Measurements from ENCODE around the gene GP1BB.

DNA sequence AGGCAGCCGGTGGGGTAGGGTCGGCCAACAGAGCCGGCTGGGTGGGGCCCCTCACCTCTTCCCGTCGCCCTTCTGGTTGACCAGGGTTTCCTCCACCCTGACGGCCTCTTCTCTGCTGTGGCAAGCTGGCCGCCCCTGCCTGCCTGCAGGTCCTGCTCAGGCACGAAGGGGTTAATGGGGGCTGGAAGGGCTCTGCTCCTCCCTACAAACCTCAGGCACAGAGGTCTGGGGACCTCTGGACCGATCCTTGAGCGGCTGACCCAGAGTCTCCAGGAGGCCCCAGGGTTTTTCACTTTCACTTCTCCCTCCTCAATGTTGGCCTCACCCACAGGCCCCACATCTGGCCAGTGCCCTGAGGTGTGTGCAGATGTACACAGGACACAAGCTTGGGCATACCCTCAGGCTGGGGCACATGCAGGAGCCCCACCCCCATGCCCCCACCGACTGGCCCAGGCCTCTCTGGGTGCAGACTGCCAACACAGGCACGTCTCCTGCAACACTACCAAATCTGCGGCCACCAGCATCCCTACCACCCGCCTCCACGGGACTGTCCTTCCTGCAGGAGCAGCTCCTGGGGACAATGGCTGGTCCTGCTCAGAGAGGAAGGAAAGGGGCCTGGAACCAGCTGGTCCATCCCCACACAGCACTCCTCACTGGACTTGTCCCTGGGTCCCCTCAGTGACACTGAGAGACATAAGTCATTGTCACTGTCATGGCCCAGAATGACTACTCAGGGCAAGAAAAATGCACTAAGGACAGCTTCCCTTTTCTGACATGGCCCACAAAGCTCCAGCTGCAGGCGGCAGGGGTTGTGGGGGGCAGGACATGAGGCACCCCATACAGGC lies 34.0 kb downstream of the GP1BB start:
- TF ChIP-seq, protein P1, sequence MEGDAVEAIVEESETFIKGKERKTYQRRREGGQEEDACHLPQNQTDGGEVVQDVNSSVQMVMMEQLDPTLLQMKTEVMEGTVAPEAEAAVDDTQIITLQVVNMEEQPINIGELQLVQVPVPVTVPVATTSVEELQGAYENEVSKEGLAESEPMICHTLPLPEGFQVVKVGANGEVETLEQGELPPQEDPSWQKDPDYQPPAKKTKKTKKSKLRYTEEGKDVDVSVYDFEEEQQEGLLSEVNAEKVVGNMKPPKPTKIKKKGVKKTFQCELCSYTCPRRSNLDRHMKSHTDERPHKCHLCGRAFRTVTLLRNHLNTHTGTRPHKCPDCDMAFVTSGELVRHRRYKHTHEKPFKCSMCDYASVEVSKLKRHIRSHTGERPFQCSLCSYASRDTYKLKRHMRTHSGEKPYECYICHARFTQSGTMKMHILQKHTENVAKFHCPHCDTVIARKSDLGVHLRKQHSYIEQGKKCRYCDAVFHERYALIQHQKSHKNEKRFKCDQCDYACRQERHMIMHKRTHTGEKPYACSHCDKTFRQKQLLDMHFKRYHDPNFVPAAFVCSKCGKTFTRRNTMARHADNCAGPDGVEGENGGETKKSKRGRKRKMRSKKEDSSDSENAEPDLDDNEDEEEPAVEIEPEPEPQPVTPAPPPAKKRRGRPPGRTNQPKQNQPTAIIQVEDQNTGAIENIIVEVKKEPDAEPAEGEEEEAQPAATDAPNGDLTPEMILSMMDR (IDR thresholded peaks at IDR 0.05; ENCODE audit: poor library complexity, severe bottlenecking): no peak
- no peak for TF ChIP-seq TAF1 (IDR thresholded peaks at IDR 0.05; ENCODE audit: low read depth)
- TF ChIP-seq POLR2AphosphoS5 (IDR thresholded peaks at IDR 0.05): no peak
- TF ChIP-seq, protein P2, sequence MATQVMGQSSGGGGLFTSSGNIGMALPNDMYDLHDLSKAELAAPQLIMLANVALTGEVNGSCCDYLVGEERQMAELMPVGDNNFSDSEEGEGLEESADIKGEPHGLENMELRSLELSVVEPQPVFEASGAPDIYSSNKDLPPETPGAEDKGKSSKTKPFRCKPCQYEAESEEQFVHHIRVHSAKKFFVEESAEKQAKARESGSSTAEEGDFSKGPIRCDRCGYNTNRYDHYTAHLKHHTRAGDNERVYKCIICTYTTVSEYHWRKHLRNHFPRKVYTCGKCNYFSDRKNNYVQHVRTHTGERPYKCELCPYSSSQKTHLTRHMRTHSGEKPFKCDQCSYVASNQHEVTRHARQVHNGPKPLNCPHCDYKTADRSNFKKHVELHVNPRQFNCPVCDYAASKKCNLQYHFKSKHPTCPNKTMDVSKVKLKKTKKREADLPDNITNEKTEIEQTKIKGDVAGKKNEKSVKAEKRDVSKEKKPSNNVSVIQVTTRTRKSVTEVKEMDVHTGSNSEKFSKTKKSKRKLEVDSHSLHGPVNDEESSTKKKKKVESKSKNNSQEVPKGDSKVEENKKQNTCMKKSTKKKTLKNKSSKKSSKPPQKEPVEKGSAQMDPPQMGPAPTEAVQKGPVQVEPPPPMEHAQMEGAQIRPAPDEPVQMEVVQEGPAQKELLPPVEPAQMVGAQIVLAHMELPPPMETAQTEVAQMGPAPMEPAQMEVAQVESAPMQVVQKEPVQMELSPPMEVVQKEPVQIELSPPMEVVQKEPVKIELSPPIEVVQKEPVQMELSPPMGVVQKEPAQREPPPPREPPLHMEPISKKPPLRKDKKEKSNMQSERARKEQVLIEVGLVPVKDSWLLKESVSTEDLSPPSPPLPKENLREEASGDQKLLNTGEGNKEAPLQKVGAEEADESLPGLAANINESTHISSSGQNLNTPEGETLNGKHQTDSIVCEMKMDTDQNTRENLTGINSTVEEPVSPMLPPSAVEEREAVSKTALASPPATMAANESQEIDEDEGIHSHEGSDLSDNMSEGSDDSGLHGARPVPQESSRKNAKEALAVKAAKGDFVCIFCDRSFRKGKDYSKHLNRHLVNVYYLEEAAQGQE (IDR thresholded peaks at IDR 0.05; ENCODE audit: borderline replicate concordance): no peak
- no peak for TF ChIP-seq EZH2 (IDR thresholded peaks at IDR 0.05; ENCODE audit: borderline replicate concordance, insufficient read depth, low read length, poor library complexity, severe bottlenecking)
- no peak for TF ChIP-seq RAD21 (conservative IDR thresholded peaks at IDR 0.05)
- TF ChIP-seq EP300 (conservative IDR thresholded peaks at IDR 0.05; ENCODE audit: poor library complexity, severe bottlenecking): no peak
- TF ChIP-seq SMC3 (conservative IDR thresholded peaks at IDR 0.05; ENCODE audit: poor library complexity): no peak
